Endometrium (tissue), 2 donors: ENCODE data around the gene TCAF1.

Experiments used
- FAIRE-seq: peaks from 2 replicates; lab custom pipeline; 2012; peaks lifted over from hg19 to GRCh38; lab: Jason Lieb, UNC
- donor health status: control.
- donor health status: control.

Gene TCAF1

GRCh38 chr7:143901668-143902331 is at the start of gene TCAF1:
Gene TCAF1, minus strand, starts transcription at chr7:143902176. Its CDS starts 25,568 bp downstream, at chr7:143876608.
- peak; percentile 87 for FAIRE-seq

GRCh38 chr7:143948733-143949132 is 46.8 kb upstream of the TCAF1 start:
- FAIRE-seq = no peak

GRCh38 chr7:143947111-143947510 is 45.1 kb upstream of the TCAF1 start:
- FAIRE-seq = no peak

GRCh38 chr7:143945423-143945822 is 43.4 kb upstream of the TCAF1 start:
- FAIRE-seq = no peak

GRCh38 chr7:143938379-143939243 is 36.6 kb upstream of the TCAF1 start:
- no peak for FAIRE-seq

GRCh38 chr7:143936087-143937009 is 34.4 kb upstream of the TCAF1 start:
- FAIRE-seq = no peak

- FAIRE-seq = no peak
These were observed 32.8 kb upstream of the TCAF1 start, which contains the start of gene OR2F2 for GRCh38 chr7:143934526-143935325. Gene OR2F2, plus strand, starts transcription at chr7:143935233. Its CDS starts 0 bp downstream, at chr7:143935233.

- no peak for FAIRE-seq
These were observed 29.8 kb upstream of the TCAF1 start for GRCh38 chr7:143931739-143932138.

GRCh38 chr7:143929224-143929920 is 27.4 kb upstream of the TCAF1 start:
- FAIRE-seq = no peak

- no peak for FAIRE-seq
These were observed 22.9 kb upstream of the TCAF1 start for GRCh38 chr7:143924851-143925250.

GRCh38 chr7:143914938-143915652 is 13.1 kb upstream of the TCAF1 start:
- no peak for FAIRE-seq

GRCh38 chr7:143913945-143914615 is 12.1 kb upstream of the TCAF1 start:
- FAIRE-seq = no peak

- FAIRE-seq = no peak
These were observed 8.7 kb upstream of the TCAF1 start for GRCh38 chr7:143910473-143911248.

GRCh38 chr7:143909863-143910262 is 7.9 kb upstream of the TCAF1 start:
- no peak for FAIRE-seq

GRCh38 chr7:143908120-143908519 is 6.1 kb upstream of the TCAF1 start:
- no peak for FAIRE-seq

GRCh38 chr7:143906895-143907294 is 4.9 kb upstream of the TCAF1 start:
- no peak for FAIRE-seq

GRCh38 chr7:143906151-143906550 is 4.2 kb upstream of the TCAF1 start:
- FAIRE-seq = no peak

GRCh38 chr7:143905509-143905908 is 3.5 kb upstream of the TCAF1 start:
- no peak for FAIRE-seq
